Measurements from ENCODE around the gene SLX4.

The SLX4 gene

GRCh38 chr16:3550851-3551847 is 60.3 kb downstream of the SLX4 start:
- Histone ChIP-seq H3K4me2 (ENCODE audit: low read length) (no peak overlapping the region), H3K36me3 (ENCODE audit: insufficient read depth, low read length) (no peaks in the 10 kb centered on the region), H3K27me3 (ENCODE audit: control insufficient read depth, insufficient read depth, low read length) (peaks cover 4% of the 10 kb centered on the region), H3K4me1 (ENCODE audit: control insufficient read depth, insufficient read depth, low read length) (no peaks in the 10 kb centered on the region), H3K4me3 (ENCODE audit: low read length) (no peak overlapping the region), H3K9me3 (replicated peaks; ENCODE audit: low read length) (no peaks in the 10 kb centered on the region), H3K9ac (ENCODE audit: low read depth, low read length) (no peak overlapping the region)

- H3K9ac ChIP-seq (ENCODE audit: low read depth, low read length): no peak overlapping the region
- no peaks in the 10 kb centered on the region for H3K9me3 ChIP-seq (replicated peaks; ENCODE audit: low read length)
- no peaks in the 10 kb centered on the region for H3K36me3 ChIP-seq (ENCODE audit: insufficient read depth, low read length)
- no peak overlapping the region for H3K4me2 ChIP-seq (ENCODE audit: low read length)
- no peaks in the 10 kb centered on the region for H3K4me1 ChIP-seq (ENCODE audit: control insufficient read depth, insufficient read depth, low read length)
- H3K27me3 ChIP-seq (ENCODE audit: control insufficient read depth, insufficient read depth, low read length): peaks cover 4% of the 10 kb centered on the region
- no peak overlapping the region for H3K4me3 ChIP-seq (ENCODE audit: low read length)
These were observed 61.5 kb downstream of the SLX4 start for GRCh38 chr16:3549906-3550305.

GRCh38 chr16:3548859-3549258 is 62.5 kb downstream of the SLX4 start:
- no peak overlapping the region for H3K4me2 ChIP-seq (ENCODE audit: low read length)
- no peak overlapping the region for H3K4me3 ChIP-seq (ENCODE audit: low read length)
- H3K4me1 ChIP-seq (ENCODE audit: control insufficient read depth, insufficient read depth, low read length): no peaks in the 10 kb centered on the region
- H3K9me3 ChIP-seq (replicated peaks; ENCODE audit: low read length): no peaks in the 10 kb centered on the region
- H3K9ac ChIP-seq (ENCODE audit: low read depth, low read length): no peak overlapping the region
- H3K27me3 ChIP-seq (ENCODE audit: control insufficient read depth, insufficient read depth, low read length): peaks cover 4% of the 10 kb centered on the region
- no peaks in the 10 kb centered on the region for H3K36me3 ChIP-seq (ENCODE audit: insufficient read depth, low read length)

- H3K36me3 ChIP-seq (ENCODE audit: insufficient read depth, low read length): no peaks in the 10 kb centered on the region
- H3K9ac ChIP-seq (ENCODE audit: low read depth, low read length): no peak overlapping the region
- no peak overlapping the region for H3K4me2 ChIP-seq (ENCODE audit: low read length)
- H3K4me1 ChIP-seq (ENCODE audit: control insufficient read depth, insufficient read depth, low read length): no peaks in the 10 kb centered on the region
- H3K4me3 ChIP-seq (ENCODE audit: low read length): no peak overlapping the region
- H3K27me3 ChIP-seq (ENCODE audit: control insufficient read depth, insufficient read depth, low read length): peaks cover 4% of the 10 kb centered on the region
- H3K9me3 ChIP-seq (replicated peaks; ENCODE audit: low read length): no peaks in the 10 kb centered on the region
These were observed 63.0 kb downstream of the SLX4 start for GRCh38 chr16:3548445-3548844.

GRCh38 chr16:3546986-3547682 is 64.3 kb downstream of the SLX4 start:
- Histone ChIP-seq H3K4me1 (ENCODE audit: control insufficient read depth, insufficient read depth, low read length) (no peaks in the 10 kb centered on the region), H3K36me3 (ENCODE audit: insufficient read depth, low read length) (no peaks in the 10 kb centered on the region), H3K4me2 (ENCODE audit: low read length) (no peak overlapping the region), H3K4me3 (ENCODE audit: low read length) (no peak overlapping the region), H3K9me3 (replicated peaks; ENCODE audit: low read length) (no peaks in the 10 kb centered on the region), H3K9ac (ENCODE audit: low read depth, low read length) (no peak overlapping the region), H3K27me3 (ENCODE audit: control insufficient read depth, insufficient read depth, low read length) (peaks cover 4% of the 10 kb centered on the region)

- H3K36me3 ChIP-seq (ENCODE audit: insufficient read depth, low read length): no peaks in the 10 kb centered on the region
- H3K4me1 ChIP-seq (ENCODE audit: control insufficient read depth, insufficient read depth, low read length): no peaks in the 10 kb centered on the region
- no peaks in the 10 kb centered on the region for H3K27me3 ChIP-seq (ENCODE audit: control insufficient read depth, insufficient read depth, low read length)
- no peak overlapping the region for H3K4me3 ChIP-seq (ENCODE audit: low read length)
- H3K9ac ChIP-seq (ENCODE audit: low read depth, low read length): no peak overlapping the region
- H3K4me2 ChIP-seq (ENCODE audit: low read length): no peak overlapping the region
- no peaks in the 10 kb centered on the region for H3K9me3 ChIP-seq (replicated peaks; ENCODE audit: low read length)
These were observed 68.6 kb downstream of the SLX4 start for GRCh38 chr16:3542601-3543373.

GRCh38 chr16:3541527-3542155 is 69.8 kb downstream of the SLX4 start:
- Histone ChIP-seq H3K4me1 (ENCODE audit: control insufficient read depth, insufficient read depth, low read length) (peaks cover 4% of the 10 kb centered on the region), H3K27me3 (ENCODE audit: control insufficient read depth, insufficient read depth, low read length) (no peaks in the 10 kb centered on the region), H3K4me2 (ENCODE audit: low read length) (no peak overlapping the region), H3K36me3 (ENCODE audit: insufficient read depth, low read length) (no peaks in the 10 kb centered on the region), H3K9me3 (replicated peaks; ENCODE audit: low read length) (no peaks in the 10 kb centered on the region), H3K9ac (ENCODE audit: low read depth, low read length) (no peak overlapping the region), H3K4me3 (ENCODE audit: low read length) (no peak overlapping the region)

- Histone ChIP-seq H3K9ac (ENCODE audit: low read depth, low read length) (no peak overlapping the region), H3K4me1 (ENCODE audit: control insufficient read depth, insufficient read depth, low read length) (peaks cover 10% of the 10 kb centered on the region), H3K9me3 (replicated peaks; ENCODE audit: low read length) (no peaks in the 10 kb centered on the region), H3K4me2 (ENCODE audit: low read length) (no peak overlapping the region), H3K4me3 (ENCODE audit: low read length) (no peak overlapping the region), H3K27me3 (ENCODE audit: control insufficient read depth, insufficient read depth, low read length) (no peaks in the 10 kb centered on the region), H3K36me3 (ENCODE audit: insufficient read depth, low read length) (peaks cover 17% of the 10 kb centered on the region)
These were observed 73.2 kb downstream of the SLX4 start for GRCh38 chr16:3538222-3538621.

- no peaks in the 10 kb centered on the region for H3K27me3 ChIP-seq (ENCODE audit: control insufficient read depth, insufficient read depth, low read length)
- no peak overlapping the region for H3K4me3 ChIP-seq (ENCODE audit: low read length)
- no peaks in the 10 kb centered on the region for H3K9me3 ChIP-seq (replicated peaks; ENCODE audit: low read length)
- peaks cover 10% of the 10 kb centered on the region for H3K4me1 ChIP-seq (ENCODE audit: control insufficient read depth, insufficient read depth, low read length)
- H3K4me2 ChIP-seq (ENCODE audit: low read length): peak overlapping the region; percentile 9
- H3K9ac ChIP-seq (ENCODE audit: low read depth, low read length): no peak overlapping the region
- H3K36me3 ChIP-seq (ENCODE audit: insufficient read depth, low read length): peaks cover 24% of the 10 kb centered on the region
These were observed 74.6 kb downstream of the SLX4 start for GRCh38 chr16:3536851-3537250.

GRCh38 chr16:3536271-3536731 is 75.1 kb downstream of the SLX4 start:
- Histone ChIP-seq H3K9ac (ENCODE audit: low read depth, low read length) (no peak overlapping the region), H3K36me3 (ENCODE audit: insufficient read depth, low read length) (peaks cover 24% of the 10 kb centered on the region), H3K9me3 (replicated peaks; ENCODE audit: low read length) (no peaks in the 10 kb centered on the region)

GRCh38 chr16:3534126-3534525 is 77.3 kb downstream of the SLX4 start:
- H3K4me3 ChIP-seq (ENCODE audit: low read length): no peak overlapping the region
- H3K9ac ChIP-seq (ENCODE audit: low read depth, low read length): no peak overlapping the region
- peaks cover 10% of the 10 kb centered on the region for H3K4me1 ChIP-seq (ENCODE audit: control insufficient read depth, insufficient read depth, low read length)
- H3K4me2 ChIP-seq (ENCODE audit: low read length): no peak overlapping the region
- peaks cover 32% of the 10 kb centered on the region for H3K36me3 ChIP-seq (ENCODE audit: insufficient read depth, low read length)
- no peaks in the 10 kb centered on the region for H3K9me3 ChIP-seq (replicated peaks; ENCODE audit: low read length)
- H3K27me3 ChIP-seq (ENCODE audit: control insufficient read depth, insufficient read depth, low read length): no peaks in the 10 kb centered on the region

More at GRCh38 chr16:3536271-3536731, 75.1 kb downstream of the SLX4 start:
- peak overlapping the region; percentile 9 for H3K4me2 ChIP-seq (ENCODE audit: low read length)
- H3K4me1 ChIP-seq (ENCODE audit: control insufficient read depth, insufficient read depth, low read length): peaks cover 10% of the 10 kb centered on the region
- H3K4me3 ChIP-seq (ENCODE audit: low read length): no peak overlapping the region
- H3K27me3 ChIP-seq (ENCODE audit: control insufficient read depth, insufficient read depth, low read length): no peaks in the 10 kb centered on the region

All from skeletal muscle satellite cell (primary cell).